Astrocyte (in vitro differentiated cells and primary cell): Measurements from ENCODE around the gene CPA4.

ENCODE experiments used
- CTCF ChIP-seq: IDR thresholded peaks from 2 replicates; pipeline ENCODE4 v1.5.1; 2011; ENCODE audit warnings: low read depth, mild to moderate bottlenecking, inconsistent platforms, low read length, moderate library complexity; ENCODE audit not compliant: insufficient read depth
- EZH2 ChIP-seq: IDR thresholded peaks from 2 replicates; pipeline ENCODE4 v1.6.1; 2012; ENCODE audit warnings: mild to moderate bottlenecking, low read length, inconsistent platforms; ENCODE audit not compliant: insufficient read depth

GRCh38 chr7:130270947-130271800 lies 21.8 kb upstream of the CPA4 start:
- TF ChIP-seq EZH2 (no peak), CTCF (no peak)
